Suprapubic skin (tissue), 4 donors: ENCODE measurements around the gene OR8K1. TPM values are rescaled to one million over a fixed set of nuclear protein-coding genes. Genes with fewer than 3 reads are reported as not detected.

ENCODE experiments used
- DNase-seq, 2 donors: peaks; one replicate each; pipeline ENCODE4 v3.0.0-alpha.2; 2019; ENCODE audit warnings: low spot score in 2 of 2
- H3K27ac ChIP-seq: fragments of 200-600 bp; sonication (generic); one replicate; pipeline ENCODE4 v1.5.1; 2019
- H3K27me3 ChIP-seq: fragments of 200-600 bp; sonication (generic); one replicate; pipeline ENCODE4 v1.5.1; 2019
- H3K36me3 ChIP-seq: fragments of 200-600 bp; sonication (generic); one replicate; pipeline ENCODE4 v1.5.1; 2019
- H3K4me1 ChIP-seq: fragments of 200-600 bp; sonication (generic); one replicate; pipeline ENCODE4 v1.5.1; 2019
- H3K4me3 ChIP-seq: fragments of 200-600 bp; sonication (generic); one replicate; pipeline ENCODE4 v1.5.1; 2019; ENCODE audit warnings: mild to moderate bottlenecking
- H3K9me3 ChIP-seq: fragments of 200-600 bp; sonication (generic); one replicate; pipeline ENCODE4 v1.5.1; 2019
- CTCF ChIP-seq, 2 donors: fragments of 200-600 bp in 1 of 2; fragments of 450-650 bp in 1 of 2; sonication (generic) in 1 of 2; IDR thresholded peaks; one replicate each; pipeline ENCODE4 v1.5.1; 2016 to 2019; ENCODE audit warnings: antibody characterized with exemption in 2 of 2, mild to moderate bottlenecking in 1 of 2, moderate library complexity in 1 of 2
- EP300 ChIP-seq: sonication (generic); formaldehyde crosslinking; IDR thresholded peaks from one replicate; pipeline ENCODE4 v1.6.1; 2017; ENCODE audit warnings: antibody characterized with exemption
- POLR2A ChIP-seq, 2 donors: fragments of 450-650 bp; IDR thresholded peaks; one replicate each; pipeline ENCODE4 v1.6.1; 2017; ENCODE audit warnings: antibody characterized with exemption in 2 of 2, mild to moderate bottlenecking in 2 of 2, moderate library complexity in 2 of 2
- POLR2AphosphoS5 ChIP-seq, 3 donors: sonication (generic); formaldehyde crosslinking; IDR thresholded peaks; one replicate each; pipeline ENCODE4 v1.6.1; 2017; ENCODE audit warnings: antibody characterized with exemption in 3 of 3
- WGBS: methylation state at CpG from one replicate; pipeline ENCODE4 v1.1.5; 2018; 5-methylcytosine and 5-hydroxymethylcytosine counted together
- total RNA-seq, 4 donors: library from RNA; depleted of rRNA; stranded (reverse); fragments of >200 nt; gene quantifications; one replicate each; pipeline ENCODE4 v1.1.0, GENCODE V29; 2016

The OR8K1 gene
- total RNA-seq, 4 donors from 2014 or later, result not detected

- 61% methylated on average over 3 of the region's 3 CpGs for WGBS
- Histone ChIP-seq H3K9me3 (no peaks in the 10 kb centered on the region), H3K4me1 (no peaks in the 10 kb centered on the region), H3K4me3 (no peak overlapping the region), H3K27ac (no peak overlapping the region), H3K27me3 (no peaks in the 10 kb centered on the region), H3K36me3 (no peaks in the 10 kb centered on the region)
- TF ChIP-seq EP300 (no peak), CTCF (IDR thresholded peaks at IDR 0.05) (no peak), POLR2AphosphoS5 (IDR thresholded peaks at IDR 0.05) (no peak), POLR2A (IDR thresholded peaks at IDR 0.05) (no peak)
- no peak for DNase-seq
Observed at GRCh38 chr11:56396047-56396446, 50.2 kb downstream of the OR8K1 start.

Other genes starting within 250 kb of the OR8K1 start
- gene OR8H2, start 242.4 kb upstream of the OR8K1 start, total RNA-seq, result not detected
- not detected for gene OR8H3, start 223.7 kb upstream of the OR8K1 start, total RNA-seq
- gene OR8J3, start 205.8 kb upstream of the OR8K1 start, total RNA-seq, result not detected
- not detected for gene OR8K5, start 185.7 kb upstream of the OR8K1 start, total RNA-seq
- not detected for gene OR5J2, start 169.4 kb upstream of the OR8K1 start, total RNA-seq
- not detected for gene OR5T2, start 111.8 kb upstream of the OR8K1 start, total RNA-seq
- gene OR5T3, start 93.8 kb upstream of the OR8K1 start, total RNA-seq, result not detected
- not detected for gene OR5T1, start 71.9 kb upstream of the OR8K1 start, total RNA-seq
- gene OR8H1, start 53.8 kb upstream of the OR8K1 start, total RNA-seq, result not detected
- gene OR8K3, start 30.9 kb upstream of the OR8K1 start, total RNA-seq, result not detected
- not detected for gene OR8J1, start 8.3 kb downstream of the OR8K1 start, total RNA-seq
- not detected for gene OR8U1, start 29.6 kb downstream of the OR8K1 start, total RNA-seq
- not detected for gene OR5AL1, start 66.7 kb downstream of the OR8K1 start, total RNA-seq
- not detected for gene OR5M3, start 127.3 kb downstream of the OR8K1 start, total RNA-seq
- gene OR5M8, start 145.3 kb downstream of the OR8K1 start, total RNA-seq, result not detected
- not detected for gene OR5M11, start 197.2 kb downstream of the OR8K1 start, total RNA-seq
- not detected for gene OR5M10, start 231.7 kb downstream of the OR8K1 start, total RNA-seq